ENCODE measurements around the gene NOVA2.
A peak's percentile ranks its signal among the peaks of the same experiment; 100 is the strongest.
"Not testable (repeated sequence)": the region's sequence is repeated elsewhere in the genome, so short reads cannot be mapped to it uniquely, and the experiment has no call there.

NOVA2 gene

DNA sequence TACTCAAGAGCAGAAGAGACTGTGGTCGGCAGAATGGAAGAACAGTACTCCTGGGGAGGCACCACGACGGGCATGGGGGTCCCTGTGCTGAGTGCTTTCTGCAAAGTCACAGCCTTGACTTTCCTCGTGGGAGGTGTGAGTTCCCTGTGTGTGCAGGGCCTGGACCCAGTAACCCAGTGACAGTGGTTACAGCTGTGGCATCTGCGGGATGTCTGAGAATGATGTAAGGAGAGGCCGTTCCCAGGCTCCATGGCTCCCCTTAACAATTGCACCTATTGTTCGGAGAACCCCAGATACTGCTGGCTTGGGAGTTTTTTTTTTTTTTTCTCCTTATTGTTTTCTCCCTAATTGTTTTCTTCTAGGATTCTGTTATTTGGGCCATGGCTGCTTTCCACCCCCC lies 54.0 kb downstream of the NOVA2 start:
- DNase-seq, result no peak

DNA sequence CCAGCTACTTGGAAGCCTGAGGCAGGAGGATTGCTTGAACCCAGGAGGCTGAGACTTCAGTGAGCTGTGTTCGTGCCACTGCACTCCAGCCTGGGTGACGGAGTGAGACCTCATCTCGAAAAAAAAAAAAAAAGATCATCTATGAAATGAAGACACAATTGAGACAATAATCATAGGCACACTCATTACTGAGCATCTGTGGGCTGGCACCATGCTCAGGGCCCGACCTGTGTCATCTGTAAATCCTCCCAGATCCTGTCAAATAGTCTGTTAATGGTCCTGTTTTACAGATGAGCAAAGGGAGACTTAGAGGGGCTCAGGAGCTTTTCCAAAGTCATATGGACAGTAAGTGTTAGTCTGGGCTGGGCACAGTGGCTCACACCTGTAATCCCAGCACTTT lies 54.9 kb downstream of the NOVA2 start:
- DNase-seq, result no peak

GRCh38 chr19:45917421-45918091 lies 56.1 kb downstream of the NOVA2 start:
- DNase-seq, result no peak

GRCh38 chr19:45913874-45914830 lies 59.5 kb downstream of the NOVA2 start, which contains the start of gene NANOS2:
NANOS2 (minus strand) TSS chr19:45914778; CDS start chr19:45914693, 85 bp downstream.
- DNase-seq, result no peak

DNA sequence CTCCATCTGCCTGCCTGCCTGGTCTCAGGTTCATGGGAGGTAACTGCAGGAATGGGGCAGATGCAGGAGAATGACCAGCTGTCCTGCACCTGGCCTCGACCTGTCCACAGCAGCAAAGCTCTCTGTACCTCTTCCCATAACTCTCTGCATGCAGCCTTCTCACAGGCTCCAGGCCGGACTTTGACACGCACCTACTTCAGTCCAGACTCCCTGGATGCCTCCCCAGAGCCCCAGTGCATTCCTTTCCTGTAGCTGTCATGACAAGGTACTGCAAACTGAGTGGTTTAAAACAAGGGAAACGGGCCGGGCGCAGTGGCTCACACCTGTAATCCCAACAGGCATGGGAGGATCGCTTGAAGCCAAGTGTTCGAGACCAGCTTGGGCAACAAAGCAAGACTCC lies 62.4 kb downstream of the NOVA2 start:
- no peak for DNase-seq

DNA sequence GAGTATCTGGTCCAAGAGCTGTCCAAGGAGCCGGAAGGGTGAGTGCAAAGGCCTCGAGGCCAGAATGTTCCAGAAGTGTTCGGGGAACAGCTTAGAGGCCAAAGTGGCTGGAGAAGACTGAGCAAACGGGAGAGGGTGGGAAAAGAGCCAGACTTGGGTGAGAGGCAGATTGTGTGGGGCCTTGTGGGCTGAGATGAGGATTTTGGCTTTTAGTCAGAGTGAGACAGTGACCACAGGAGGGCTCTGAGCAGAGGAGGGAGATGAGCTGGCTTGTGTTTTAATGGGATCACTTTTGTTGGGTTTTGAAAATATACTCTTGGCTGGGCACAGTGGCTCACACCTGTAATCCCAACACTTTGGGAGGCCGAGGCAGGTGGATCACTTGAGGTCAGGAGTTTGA lies 64.7 kb downstream of the NOVA2 start:
- DNase-seq, result no peak

- DNase-seq, result no peak
These were observed 67.4 kb downstream of the NOVA2 start for GRCh38 chr19:45906221-45906620.

DNA sequence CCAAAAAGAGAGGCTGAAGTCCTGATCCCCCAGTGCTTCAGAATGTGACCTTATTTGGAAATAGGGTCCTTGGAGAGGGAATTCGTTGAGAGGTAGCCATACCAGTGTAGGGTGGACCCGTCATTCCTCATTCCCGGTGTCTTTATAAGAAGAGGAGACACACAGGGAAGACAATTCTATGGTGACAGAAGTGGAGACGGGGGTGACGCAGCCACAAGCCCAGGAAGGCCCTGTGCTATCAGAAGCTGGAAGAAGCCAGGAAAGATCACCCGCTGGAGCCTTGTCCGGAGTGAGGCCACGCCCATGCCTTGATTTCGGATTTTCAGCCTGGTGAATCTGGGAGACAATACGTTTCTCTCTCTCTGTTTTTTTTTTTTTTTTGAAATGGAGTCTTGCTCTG lies 68.7 kb downstream of the NOVA2 start:
- no peak for DNase-seq

DNA sequence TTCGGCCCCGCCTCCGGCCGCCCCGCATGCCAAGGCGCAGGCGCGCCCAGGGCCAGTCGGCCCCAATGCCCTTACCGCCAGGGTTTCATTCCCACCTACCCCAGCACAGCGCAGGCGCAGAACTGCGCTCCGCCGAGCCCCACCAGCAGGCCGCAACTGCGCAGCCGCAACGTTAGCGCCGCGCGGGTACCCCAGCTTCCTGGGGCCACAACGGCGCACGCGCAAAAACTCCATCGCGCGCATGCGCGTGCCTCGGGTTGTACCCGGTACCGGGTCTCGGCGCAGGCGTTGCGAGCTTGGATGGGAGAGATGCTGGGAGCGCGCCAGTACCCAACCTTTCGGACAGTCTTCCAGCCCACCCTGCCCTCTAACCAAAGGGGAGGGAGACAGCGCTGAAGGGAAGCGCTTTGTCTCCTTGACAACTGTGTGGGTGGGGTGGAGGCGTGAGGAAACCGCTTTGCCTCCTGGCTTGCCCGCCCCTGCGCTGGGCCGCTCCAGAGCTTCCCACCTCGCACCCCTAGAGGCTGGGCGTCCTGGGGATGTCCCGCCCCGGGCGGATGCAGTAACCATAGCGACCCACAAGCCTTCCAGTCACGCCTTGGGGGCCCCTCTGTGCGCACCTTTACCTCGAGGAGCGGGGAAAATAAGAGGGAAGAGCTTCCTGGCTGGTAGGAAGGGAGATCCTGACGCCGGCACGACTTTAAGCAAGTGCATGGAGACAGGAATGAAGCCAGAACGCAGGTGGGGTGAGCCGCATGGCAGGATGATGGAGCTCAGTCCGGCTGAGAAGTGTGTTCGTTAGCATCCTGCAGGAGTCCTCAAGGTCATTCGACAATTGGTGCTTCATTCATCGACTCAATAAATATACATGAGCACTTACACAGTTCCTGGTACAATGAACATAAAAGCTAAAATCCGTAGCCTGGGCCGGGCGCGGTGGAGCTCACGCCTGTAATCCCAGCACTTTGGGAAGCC lies 70.7 kb downstream of the NOVA2 start:
- DNase-seq, result peak; percentile 96

DNA sequence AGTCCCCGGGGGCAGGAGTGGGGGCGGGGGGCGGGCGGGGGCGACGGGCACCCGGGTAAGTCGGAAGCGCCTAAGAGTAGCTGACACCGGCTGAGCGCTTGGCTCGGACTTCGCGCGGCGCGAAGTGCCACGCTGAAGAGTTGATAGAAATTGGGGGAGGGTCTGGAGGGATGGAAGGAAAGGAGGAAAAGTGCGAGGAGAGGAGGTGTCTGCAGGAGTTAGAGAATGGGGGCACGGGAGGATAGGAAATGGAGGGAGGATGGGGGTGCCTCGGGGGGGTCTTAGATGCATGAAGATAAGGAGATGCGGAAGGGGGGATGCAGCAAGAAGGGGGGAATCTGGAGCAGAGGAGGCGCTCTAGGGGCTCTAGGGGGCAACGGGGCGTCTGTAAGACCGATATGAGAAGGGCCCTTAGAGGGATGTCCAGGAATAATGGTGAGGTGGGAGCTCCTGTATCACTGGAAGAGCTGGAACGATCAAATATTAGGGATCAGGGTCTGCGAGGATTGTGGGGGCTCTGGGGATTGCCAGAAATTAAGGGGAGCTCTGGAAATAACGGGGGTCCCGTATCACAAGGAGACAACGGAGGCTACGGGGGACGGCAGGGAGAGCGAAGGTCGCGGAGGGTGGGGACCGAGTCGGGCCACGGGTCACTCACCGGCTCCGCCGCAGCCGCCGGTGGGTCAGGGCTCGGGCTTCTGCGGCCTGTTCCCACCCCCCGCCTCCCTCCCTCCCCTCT lies 71.6 kb downstream of the NOVA2 start, which contains the start of gene MYPOP:
Gene MYPOP (minus strand): TSS at position 702 of the 739 bp plus-strand sequence. CDS start 840 bp downstream, outside the sequence.
- DNase-seq, result no peak

GRCh38 chr19:45901432-45901911 lies 72.2 kb downstream of the NOVA2 start:
- DNase-seq, result no peak

GRCh38 chr19:45900738-45901431 lies 72.8 kb downstream of the NOVA2 start:
- DNase-seq, result no peak

GRCh38 chr19:45899919-45900589 lies 73.6 kb downstream of the NOVA2 start:
- no peak for DNase-seq

DNA sequence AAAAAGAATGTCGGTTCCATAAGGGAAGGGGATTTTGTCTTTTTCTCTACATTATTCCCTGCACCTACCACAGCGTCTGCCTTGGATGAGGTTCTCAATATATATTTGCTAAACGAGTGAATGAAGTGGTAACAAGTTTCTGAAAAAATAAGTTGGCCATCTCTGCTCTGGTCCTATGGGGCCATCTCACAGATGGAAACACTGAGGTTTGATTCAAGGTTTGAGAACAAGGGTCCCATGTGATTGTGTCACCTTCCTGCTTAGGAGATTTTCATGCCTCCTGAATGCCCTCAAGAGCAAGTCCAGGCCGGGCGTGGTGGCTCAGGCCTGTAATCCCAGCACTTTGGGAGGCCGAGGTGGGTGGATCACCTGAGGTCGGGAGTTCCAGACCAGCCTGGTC lies 74.4 kb downstream of the NOVA2 start:
- DNase-seq, result no peak

DNA sequence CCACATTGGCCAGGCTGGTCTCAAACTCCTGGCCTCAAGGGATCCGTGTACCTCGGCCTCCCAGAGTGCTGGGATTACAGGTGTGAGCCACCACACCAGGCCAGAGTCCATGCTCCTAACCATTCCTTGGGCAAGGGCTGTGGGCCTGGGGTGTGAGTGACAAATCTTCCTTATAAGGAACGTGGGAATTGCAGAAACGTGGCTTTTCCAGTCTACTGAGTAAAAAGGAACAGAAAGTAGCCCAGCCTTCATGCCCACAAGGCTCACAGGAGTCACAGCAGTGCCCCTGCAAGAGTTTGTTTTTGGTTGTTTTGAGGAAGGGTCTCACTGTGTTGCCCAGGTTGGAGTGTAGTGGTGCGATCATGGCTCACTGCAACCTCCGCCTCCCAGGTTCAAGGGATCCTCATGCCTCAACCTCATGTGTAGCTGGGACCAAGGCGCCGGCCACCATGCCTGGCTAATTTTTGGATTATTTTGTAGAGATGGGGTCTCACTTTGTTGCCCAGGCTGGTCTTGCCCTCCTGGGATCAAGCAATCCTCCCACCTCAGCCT lies 76.3 kb downstream of the NOVA2 start:
- no peak for DNase-seq

DNA sequence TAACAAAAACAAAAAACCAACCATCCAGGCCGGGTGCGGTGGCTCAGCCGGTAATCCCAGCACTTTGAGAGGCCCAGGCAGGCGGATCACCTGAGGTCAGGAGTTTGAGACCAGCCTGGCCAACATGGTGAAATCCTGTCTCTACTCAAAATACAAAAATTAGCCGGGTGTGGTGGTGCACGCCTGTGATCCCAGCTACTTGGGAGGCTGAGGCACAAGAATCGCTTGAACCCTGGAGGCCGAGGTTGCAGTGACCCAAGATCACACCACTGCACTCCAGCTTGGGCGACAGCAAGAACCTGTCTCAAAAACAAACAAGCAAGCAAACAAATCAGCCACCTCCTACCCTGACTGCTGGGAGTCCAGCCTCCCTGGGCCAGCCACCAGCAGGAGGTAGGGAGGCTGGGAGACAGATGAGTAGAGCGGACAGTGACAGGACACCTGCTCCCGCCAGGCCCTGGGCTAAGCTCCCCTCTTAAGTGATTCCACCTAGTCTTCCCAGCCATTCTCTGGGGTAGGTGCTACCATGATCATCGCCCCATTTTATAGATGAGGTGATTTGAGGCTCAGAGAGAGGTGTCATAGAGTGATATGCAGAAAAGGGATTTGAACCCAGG lies 77.6 kb downstream of the NOVA2 start:
- not testable (repeated sequence) for DNase-seq

GRCh38 chr19:45895519-45895972 lies 78.1 kb downstream of the NOVA2 start:
- no peak for DNase-seq

DNA sequence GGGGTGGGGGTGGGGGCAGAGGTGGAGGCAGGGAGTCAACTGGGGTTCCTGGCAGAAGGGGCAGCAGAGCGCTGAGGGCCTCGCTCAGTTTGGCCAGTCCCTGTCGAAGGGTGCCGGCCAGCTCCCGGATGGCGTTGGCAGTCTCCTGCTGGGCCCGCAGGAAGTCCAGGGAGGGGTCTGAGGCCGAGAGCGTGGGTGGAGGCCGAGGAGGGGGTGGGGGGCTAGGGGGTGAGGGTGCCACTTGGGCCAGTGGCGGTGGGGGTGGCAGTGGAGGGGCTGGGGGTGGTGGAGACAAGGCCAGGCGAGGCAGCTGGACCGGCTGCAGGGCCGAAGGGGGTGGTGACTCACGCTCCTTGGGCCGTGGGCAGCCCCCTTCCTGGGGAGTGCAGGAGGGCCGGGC lies 82.8 kb downstream of the NOVA2 start:
- DNase-seq, result no peak

- no peak for DNase-seq
These were observed 84.3 kb downstream of the NOVA2 start for GRCh38 chr19:45889210-45889885.
